HCT116 (cell line): ENCODE results near the gene MPP2. TPM values are rescaled to one million over a fixed set of nuclear protein-coding genes. Genes with fewer than 3 reads are reported as not detected.

ENCODE experiments used
- ATAC-seq: fragments of 200-7000 bp; cut with Tn5 transposase; 2 replicates; pipeline ENCODE4 v1.9.1; 2020; ENCODE audit warnings: mild to moderate bottlenecking, moderate library complexity
- BruUV-seq: library from RNA; stranded (reverse); fragments of 400-500 nt; replicated peaks from 2 replicates; lab custom pipeline; 2021; lab: Mats Ljungman, UMichigan
- CTCF ChIA-PET: fragments of 300-600 bp; sonication (Branson Sonifier 250); formaldehyde crosslinking; loops from one replicate; lab custom pipeline; 2021; ENCODE audit warnings: antibody characterized with exemption; lab: Charles Lee
- POLR2A ChIA-PET: fragments of 300-600, 350-600 bp; sonication (Branson Sonifier 250); formaldehyde crosslinking; loops from one replicate; lab custom pipeline; 2021; ENCODE audit warnings: antibody characterized with exemption; lab: Charles Lee
- RAD21 ChIA-PET, 2 experiments: fragments of 300-600 bp; sonication (Branson Sonifier 250); formaldehyde crosslinking; loops; one replicate each; lab custom pipeline; 2023; ENCODE audit warnings: low total read pairs in 2 of 2; ENCODE audit not compliant: uncharacterized antibody in 2 of 2, unreplicated experiment in 2 of 2, low non-redundant PET in 1 of 2; lab: Charles Lee
- DNase-seq: peaks from one replicate; pipeline ENCODE4 v3.0.0-alpha.2; 2010; ENCODE audit warnings: low read depth, low spot score
- H2AFZ ChIP-seq: fragments of 200-600 bp; shearing (Covaris generic), sonication (generic); 2 replicates; pipeline ENCODE4 v1.6.1; 2017; ENCODE audit warnings: low read depth, mixed run types, mixed read lengths, antibody characterized with exemption, low read length; ENCODE audit not compliant: poor library complexity, severe bottlenecking
- H3K27ac ChIP-seq: 2 replicates; pipeline ENCODE4 v1.5.1; 2012; ENCODE audit warnings: low read depth, low read length
- H3K27me3 ChIP-seq: fragments of 200-600 bp; sonication (generic); 2 replicates; pipeline ENCODE4 v1.6.1; 2016; ENCODE audit warnings: mixed run types, low read length, mixed read lengths; ENCODE audit not compliant: insufficient read depth
- H3K36me3 ChIP-seq, 2 experiments: fragments of 200-500 bp in 1 of 2; fragments of 200-600 bp in 1 of 2; sonication (Bioruptor generic) in 1 of 2; sonication (generic) in 1 of 2; 2 replicates each; pipeline versions ENCODE4 v1.5.1 to v1.6.1; 2014 to 2016; ENCODE audit warnings: low read length in 2 of 2, inconsistent platforms in 1 of 2, mixed read lengths in 1 of 2, mixed run types in 1 of 2; ENCODE audit not compliant: insufficient read depth in 2 of 2, control insufficient read depth in 1 of 2
- H3K4me1 ChIP-seq, 2 experiments: fragments of 200-600 bp in 1 of 2; sonication (generic) in 1 of 2; 2 replicates each; pipeline versions ENCODE4 v1.5.1 to v1.6.1; 2012 to 2017; ENCODE audit warnings: low read length in 2 of 2, inconsistent platforms in 1 of 2, mild to moderate bottlenecking in 1 of 2, mixed read lengths in 1 of 2, mixed run types in 1 of 2, moderate library complexity in 1 of 2; ENCODE audit not compliant: insufficient read depth in 2 of 2, control insufficient read depth in 1 of 2
- H3K4me2 ChIP-seq: fragments of 200-600 bp; sonication (generic); 2 replicates; pipeline ENCODE4 v1.6.1; 2017; ENCODE audit warnings: mixed run types, low read length, mixed read lengths
- H3K4me3 ChIP-seq, 2 experiments: fragments of 200-600 bp in 1 of 2; sonication (generic) in 1 of 2; replicated peaks in 1 of 2; 2 replicates each; pipeline ENCODE4 v1.5.1; 2011 to 2016; ENCODE audit warnings: low read length in 2 of 2, control low read depth in 1 of 2, low read depth in 1 of 2, mild to moderate bottlenecking in 1 of 2, mixed read lengths in 1 of 2, mixed run types in 1 of 2
- H3K79me2 ChIP-seq: fragments of 200-600 bp; sonication (generic); 2 replicates; pipeline ENCODE4 v1.6.1; 2017; ENCODE audit warnings: mild to moderate bottlenecking, mixed run types, low read length, moderate library complexity, mixed read lengths; ENCODE audit not compliant: insufficient read depth
- H3K9ac ChIP-seq: fragments of 200-600 bp; sonication (generic); 2 replicates; pipeline ENCODE4 v1.6.1; 2016; ENCODE audit warnings: low read length, mixed read lengths
- H3K9me2 ChIP-seq: fragments of 200-600 bp; sonication (generic), shearing (Covaris generic); 2 replicates; pipeline ENCODE4 v1.6.1; 2017; ENCODE audit warnings: mixed run types, mild to moderate bottlenecking, moderate library complexity; ENCODE audit not compliant: insufficient read depth
- H3K9me3 ChIP-seq, 2 experiments: fragments of 200-500 bp in 1 of 2; fragments of 200-600 bp in 1 of 2; sonication (Bioruptor generic) in 1 of 2; sonication (generic) in 1 of 2; 2 replicates each; pipeline ENCODE4 v1.6.1; 2014 to 2017; ENCODE audit warnings: low read length in 2 of 2, mixed read lengths in 2 of 2, inconsistent platforms in 1 of 2, low read depth in 1 of 2, mild to moderate bottlenecking in 1 of 2, mixed run types in 1 of 2, moderate library complexity in 1 of 2; ENCODE audit not compliant: control insufficient read depth in 1 of 2, insufficient read depth in 1 of 2
- H4K20me1 ChIP-seq: fragments of 200-600 bp; sonication (generic), shearing (Covaris generic); 2 replicates; pipeline ENCODE4 v1.6.1; 2017; ENCODE audit warnings: mixed run types, mild to moderate bottlenecking, moderate library complexity; ENCODE audit not compliant: insufficient read depth
- EGR1 ChIP-seq: IDR thresholded peaks from 2 replicates; pipeline ENCODE4 v1.6.1; 2012; ENCODE audit warnings: low read depth
- EZH2phosphoT487 ChIP-seq: fragments of 200-600 bp; IDR thresholded peaks from 2 replicates; pipeline ENCODE4 v1.6.1; 2018; ENCODE audit warnings: antibody characterized with exemption, borderline replicate concordance
- FOSL1 ChIP-seq: IDR thresholded peaks from 2 replicates; pipeline ENCODE4 v1.6.1; 2012; ENCODE audit warnings: low read depth
- JUND ChIP-seq: IDR thresholded peaks from 2 replicates; pipeline ENCODE4 v1.6.1; 2012
- ZNF274 ChIP-seq: fragments of 200-500 bp; sonication (Bioruptor generic); IDR thresholded peaks from 2 replicates; pipeline ENCODE4 v1.6.1; 2014; ENCODE audit warnings: mild to moderate bottlenecking, low read depth, low read length, inconsistent platforms
- intact Hi-C: fragments of 100-400 bp; cut with micrococcal nuclease; formaldehyde crosslinking; loops from 2 replicates; pipeline ENCODE4 v1.10.0; 2022
- total RNA-seq: library from RNA; stranded (reverse); gene quantifications from one replicate; pipeline ENCODE4 v1.2.1, GENCODE V29; 2021; ENCODE audit not compliant: unreplicated experiment
- TF ChIP-seq, protein P1 (sequence below), 3 experiments: fragments of 200-600 bp in 1 of 3; sonication (generic) in 1 of 3; IDR thresholded peaks in 2 of 3; conservative IDR thresholded peaks in 1 of 3; 2 replicates each; pipeline ENCODE4 v1.5.1; 2012 to 2017; ENCODE audit warnings: low read depth in 2 of 3, low read length in 2 of 3, antibody characterized with exemption in 1 of 3, borderline replicate concordance in 1 of 3, control low read depth in 1 of 3, mild to moderate bottlenecking in 1 of 3, mixed read lengths in 1 of 3, mixed run types in 1 of 3, moderate library complexity in 1 of 3; ENCODE audit not compliant: insufficient read depth in 1 of 3
- TF ChIP-seq, protein P2 (sequence below): IDR thresholded peaks from 2 replicates; pipeline ENCODE4 v1.6.1; 2012; ENCODE audit warnings: low read depth

MPP2 gene
- total RNA-seq, 1 experiment from 2014 or later: 16.4 TPM

DNA sequence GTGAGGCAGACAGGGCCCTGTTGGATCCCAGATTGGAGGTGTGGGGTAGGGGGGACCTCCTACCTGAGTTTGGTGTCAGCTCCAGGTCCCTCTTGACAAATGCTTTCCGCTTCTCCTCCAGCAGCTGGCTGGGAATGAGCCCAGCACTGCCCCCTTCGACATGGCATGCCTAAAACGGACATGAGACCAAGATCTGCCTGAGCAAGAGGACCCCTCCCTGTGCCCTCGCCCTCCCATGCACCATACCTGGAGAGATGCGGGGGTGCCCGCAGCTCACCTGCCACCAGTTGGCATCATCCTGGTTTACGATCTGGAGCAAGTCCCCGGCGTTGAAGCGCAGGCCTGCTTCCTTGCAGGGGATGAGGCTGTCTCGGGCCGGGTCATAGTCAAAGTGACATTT, 26.2 kb downstream of the MPP2 start:
- POLR2A ChIA-PET: no interaction called here
- peaks cover 0 to 9% of the 10 kb centered on the region in 2 experiments; a peak in 2 of 4 replicates for H3K4me1 ChIP-seq
- H3K27me3 ChIP-seq: no peaks in the 10 kb centered on the region
- ATAC-seq (no peak), DNase-seq (no peak)
- CTCF ChIA-PET: interaction anchor here (1.1 to 1.6 kb wide), 7 partner anchors 11 to 112 kb away, joined by 3 to 10 read pairs (median 4); partner anchors contain the start of gene CD300LG
- H2AFZ ChIP-seq: no peak overlapping the region
- H3K27ac ChIP-seq: no peak overlapping the region
- H3K9me2 ChIP-seq: no peaks in the 10 kb centered on the region
- no peak overlapping the region for H3K4me2 ChIP-seq
- H3K4me3 ChIP-seq: no peak overlapping the region
- intact Hi-C loops: no loop called here
- RAD21 ChIA-PET: no interaction called here
- no peak overlapping the region for H3K9ac ChIP-seq
- no peaks in the 10 kb centered on the region for H4K20me1 ChIP-seq
- TF ChIP-seq, protein P1, sequence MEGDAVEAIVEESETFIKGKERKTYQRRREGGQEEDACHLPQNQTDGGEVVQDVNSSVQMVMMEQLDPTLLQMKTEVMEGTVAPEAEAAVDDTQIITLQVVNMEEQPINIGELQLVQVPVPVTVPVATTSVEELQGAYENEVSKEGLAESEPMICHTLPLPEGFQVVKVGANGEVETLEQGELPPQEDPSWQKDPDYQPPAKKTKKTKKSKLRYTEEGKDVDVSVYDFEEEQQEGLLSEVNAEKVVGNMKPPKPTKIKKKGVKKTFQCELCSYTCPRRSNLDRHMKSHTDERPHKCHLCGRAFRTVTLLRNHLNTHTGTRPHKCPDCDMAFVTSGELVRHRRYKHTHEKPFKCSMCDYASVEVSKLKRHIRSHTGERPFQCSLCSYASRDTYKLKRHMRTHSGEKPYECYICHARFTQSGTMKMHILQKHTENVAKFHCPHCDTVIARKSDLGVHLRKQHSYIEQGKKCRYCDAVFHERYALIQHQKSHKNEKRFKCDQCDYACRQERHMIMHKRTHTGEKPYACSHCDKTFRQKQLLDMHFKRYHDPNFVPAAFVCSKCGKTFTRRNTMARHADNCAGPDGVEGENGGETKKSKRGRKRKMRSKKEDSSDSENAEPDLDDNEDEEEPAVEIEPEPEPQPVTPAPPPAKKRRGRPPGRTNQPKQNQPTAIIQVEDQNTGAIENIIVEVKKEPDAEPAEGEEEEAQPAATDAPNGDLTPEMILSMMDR (IDR thresholded peaks at IDR 0.05 in 2 of 3, conservative IDR thresholded peaks at IDR 0.05 in 1 of 3; ENCODE audit: borderline replicate concordance in 1 of 3, insufficient read depth in 1 of 3, low read depth in 2 of 3, low read length in 2 of 3): no peak
- TF ChIP-seq FOSL1: no peak
- no peak for TF ChIP-seq JUND
- TF ChIP-seq EGR1: no peak
- TF ChIP-seq, protein P2, sequence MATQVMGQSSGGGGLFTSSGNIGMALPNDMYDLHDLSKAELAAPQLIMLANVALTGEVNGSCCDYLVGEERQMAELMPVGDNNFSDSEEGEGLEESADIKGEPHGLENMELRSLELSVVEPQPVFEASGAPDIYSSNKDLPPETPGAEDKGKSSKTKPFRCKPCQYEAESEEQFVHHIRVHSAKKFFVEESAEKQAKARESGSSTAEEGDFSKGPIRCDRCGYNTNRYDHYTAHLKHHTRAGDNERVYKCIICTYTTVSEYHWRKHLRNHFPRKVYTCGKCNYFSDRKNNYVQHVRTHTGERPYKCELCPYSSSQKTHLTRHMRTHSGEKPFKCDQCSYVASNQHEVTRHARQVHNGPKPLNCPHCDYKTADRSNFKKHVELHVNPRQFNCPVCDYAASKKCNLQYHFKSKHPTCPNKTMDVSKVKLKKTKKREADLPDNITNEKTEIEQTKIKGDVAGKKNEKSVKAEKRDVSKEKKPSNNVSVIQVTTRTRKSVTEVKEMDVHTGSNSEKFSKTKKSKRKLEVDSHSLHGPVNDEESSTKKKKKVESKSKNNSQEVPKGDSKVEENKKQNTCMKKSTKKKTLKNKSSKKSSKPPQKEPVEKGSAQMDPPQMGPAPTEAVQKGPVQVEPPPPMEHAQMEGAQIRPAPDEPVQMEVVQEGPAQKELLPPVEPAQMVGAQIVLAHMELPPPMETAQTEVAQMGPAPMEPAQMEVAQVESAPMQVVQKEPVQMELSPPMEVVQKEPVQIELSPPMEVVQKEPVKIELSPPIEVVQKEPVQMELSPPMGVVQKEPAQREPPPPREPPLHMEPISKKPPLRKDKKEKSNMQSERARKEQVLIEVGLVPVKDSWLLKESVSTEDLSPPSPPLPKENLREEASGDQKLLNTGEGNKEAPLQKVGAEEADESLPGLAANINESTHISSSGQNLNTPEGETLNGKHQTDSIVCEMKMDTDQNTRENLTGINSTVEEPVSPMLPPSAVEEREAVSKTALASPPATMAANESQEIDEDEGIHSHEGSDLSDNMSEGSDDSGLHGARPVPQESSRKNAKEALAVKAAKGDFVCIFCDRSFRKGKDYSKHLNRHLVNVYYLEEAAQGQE: no peak
- TF ChIP-seq EZH2phosphoT487: no peak
- TF ChIP-seq ZNF274: no peak
- H3K36me3 ChIP-seq: no peaks in the 10 kb centered on the region
- no peaks in the 10 kb centered on the region for H3K9me3 ChIP-seq
- H3K79me2 ChIP-seq: no peaks in the 10 kb centered on the region
- no TSS peak for BruUV-seq
